DND-41 (cell line): Measurements from ENCODE around the gene GALNT18.

Source experiments
- EZH2 ChIP-seq: IDR thresholded peaks from 3 replicates; pipeline ENCODE4 v1.6.1; 2012; ENCODE audit warnings: borderline replicate concordance, low read depth, mild to moderate bottlenecking, moderate library complexity, low read length, inconsistent platforms; ENCODE audit not compliant: severe bottlenecking
- TF ChIP-seq, protein P1 (sequence below): IDR thresholded peaks from 2 replicates; pipeline ENCODE4 v1.5.1; 2012; ENCODE audit warnings: borderline replicate concordance, low read length, moderate library complexity, mild to moderate bottlenecking; ENCODE audit not compliant: poor library complexity, severe bottlenecking; ENCODE audit errors: extremely low read depth

DNA sequence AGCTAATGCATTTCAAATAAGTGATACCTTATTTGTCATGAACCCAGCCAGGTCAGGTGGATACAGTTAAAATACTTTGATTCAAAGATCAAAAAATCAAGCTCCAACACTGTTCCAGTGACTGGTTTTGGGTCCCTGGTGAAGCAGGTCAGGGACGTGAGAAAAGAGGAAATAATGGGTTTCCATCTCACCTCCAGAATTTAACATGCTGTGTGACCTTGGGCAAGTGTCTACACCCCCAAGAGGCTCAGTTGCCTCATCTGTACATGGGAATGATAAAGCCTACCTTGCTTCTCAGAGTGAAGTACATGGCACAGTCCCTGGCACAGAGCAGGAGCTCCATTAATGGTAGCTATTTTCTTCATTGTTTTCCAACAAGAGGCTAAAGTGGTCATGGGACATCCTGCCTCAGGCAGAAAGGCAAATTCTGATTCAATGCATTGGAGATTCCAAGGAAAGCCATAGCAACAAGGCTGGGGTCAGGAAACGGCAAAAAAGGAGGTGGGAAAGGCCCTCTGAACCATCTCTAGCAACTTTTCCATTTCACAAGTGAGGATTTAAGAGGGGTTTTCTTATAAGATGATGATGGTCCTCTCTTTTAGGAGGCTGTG is 377.2 kb downstream of the GALNT18 start:
- TF ChIP-seq EZH2: no peak
- TF ChIP-seq, protein P1, sequence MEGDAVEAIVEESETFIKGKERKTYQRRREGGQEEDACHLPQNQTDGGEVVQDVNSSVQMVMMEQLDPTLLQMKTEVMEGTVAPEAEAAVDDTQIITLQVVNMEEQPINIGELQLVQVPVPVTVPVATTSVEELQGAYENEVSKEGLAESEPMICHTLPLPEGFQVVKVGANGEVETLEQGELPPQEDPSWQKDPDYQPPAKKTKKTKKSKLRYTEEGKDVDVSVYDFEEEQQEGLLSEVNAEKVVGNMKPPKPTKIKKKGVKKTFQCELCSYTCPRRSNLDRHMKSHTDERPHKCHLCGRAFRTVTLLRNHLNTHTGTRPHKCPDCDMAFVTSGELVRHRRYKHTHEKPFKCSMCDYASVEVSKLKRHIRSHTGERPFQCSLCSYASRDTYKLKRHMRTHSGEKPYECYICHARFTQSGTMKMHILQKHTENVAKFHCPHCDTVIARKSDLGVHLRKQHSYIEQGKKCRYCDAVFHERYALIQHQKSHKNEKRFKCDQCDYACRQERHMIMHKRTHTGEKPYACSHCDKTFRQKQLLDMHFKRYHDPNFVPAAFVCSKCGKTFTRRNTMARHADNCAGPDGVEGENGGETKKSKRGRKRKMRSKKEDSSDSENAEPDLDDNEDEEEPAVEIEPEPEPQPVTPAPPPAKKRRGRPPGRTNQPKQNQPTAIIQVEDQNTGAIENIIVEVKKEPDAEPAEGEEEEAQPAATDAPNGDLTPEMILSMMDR: no peak
